SU-DHL-6 (cell line): ENCODE measurements around the gene APOC4.

Experiments used
- H2AFZ ChIP-seq: fragments of 200-600 bp; sonication (generic); 2 replicates; pipeline ENCODE4 v1.6.1; 2014; ENCODE audit warnings: low read depth, mild to moderate bottlenecking, moderate library complexity, mixed read lengths, antibody characterized with exemption, low read length; ENCODE audit not compliant: severe bottlenecking
- H3F3A ChIP-seq: fragments of 200-600 bp; shearing (Covaris generic); 2 replicates; pipeline ENCODE4 v1.6.0; 2016; ENCODE audit warnings: antibody characterized with exemption, mild to moderate bottlenecking; ENCODE audit not compliant: insufficient read depth
- H3K27ac ChIP-seq: fragments of 200-600 bp; sonication (generic); 2 replicates; pipeline ENCODE4 v1.5.1; 2016; ENCODE audit warnings: low read depth, mild to moderate bottlenecking, low read length, moderate library complexity, mixed read lengths
- H3K27me3 ChIP-seq: fragments of 200-600 bp; sonication (generic), shearing (Covaris generic); 2 replicates; pipeline ENCODE4 v1.6.0; 2014; ENCODE audit warnings: mild to moderate bottlenecking, low read length
- H3K36me3 ChIP-seq: fragments of 200-600 bp; sonication (generic); 2 replicates; pipeline ENCODE4 v1.6.1; 2014; ENCODE audit warnings: mild to moderate bottlenecking, low read length, mixed read lengths
- H3K4me2 ChIP-seq: fragments of 300-600, 200-600 bp; shearing (Covaris generic), sonication (generic); 2 replicates; pipeline ENCODE4 v1.6.0; 2014; ENCODE audit warnings: low read length, low read depth, mild to moderate bottlenecking; ENCODE audit not compliant: poor library complexity, severe bottlenecking
- H3K4me3 ChIP-seq: fragments of 200-600 bp; sonication (generic); 2 replicates; pipeline ENCODE4 v1.5.1; 2014; ENCODE audit warnings: antibody characterized with exemption, low read length, mild to moderate bottlenecking, mixed read lengths; ENCODE audit not compliant: insufficient read depth, poor library complexity, severe bottlenecking
- H3K79me2 ChIP-seq: fragments of 200-600 bp; sonication (generic); 2 replicates; pipeline ENCODE4 v1.6.1; 2014; ENCODE audit warnings: mild to moderate bottlenecking, low read length, moderate library complexity; ENCODE audit not compliant: insufficient read depth
- H3K9ac ChIP-seq: fragments of 200-600 bp; sonication (generic); 2 replicates; pipeline ENCODE4 v1.7.0; 2014; ENCODE audit warnings: mild to moderate bottlenecking, low read length
- H3K9me2 ChIP-seq: fragments of 200-600 bp; sonication (generic); replicated peaks from 2 replicates; pipeline ENCODE4 v1.6.1; 2014; ENCODE audit warnings: low read length; ENCODE audit not compliant: insufficient read depth
- H3K9me3 ChIP-seq: fragments of 200-600 bp; sonication (generic); 2 replicates; pipeline ENCODE4 v1.6.1; 2014; ENCODE audit warnings: low read length, mixed read lengths; ENCODE audit not compliant: insufficient read depth
- H4K20me1 ChIP-seq: fragments of 200-600 bp; sonication (generic); 2 replicates; pipeline ENCODE4 v1.6.1; 2014; ENCODE audit warnings: low read depth, mild to moderate bottlenecking, antibody characterized with exemption, low read length, moderate library complexity, mixed read lengths
- CTCF ChIP-seq: fragments of 200-600 bp; sonication (generic); IDR thresholded peaks from one replicate; pipeline ENCODE4 v1.5.1; 2017; ENCODE audit warnings: antibody characterized with exemption, mild to moderate bottlenecking, low read length, moderate library complexity; ENCODE audit not compliant: insufficient read depth, poor library complexity, severe bottlenecking
- EZH2phosphoT487 ChIP-seq: fragments of 200-600 bp; sonication (generic), shearing (Covaris generic); conservative IDR thresholded peaks from 2 replicates; pipeline ENCODE4 v1.6.1; 2018; ENCODE audit warnings: mild to moderate bottlenecking, antibody characterized with exemption, low read length, moderate library complexity, mixed read lengths

APOC4 gene

GRCh38 chr19:44987148-44987675 is 45.2 kb downstream of the APOC4 start:
- H2AFZ ChIP-seq: no peak overlapping the region
- no peaks in the 10 kb centered on the region for H3K27me3 ChIP-seq
- H4K20me1 ChIP-seq: no peaks in the 10 kb centered on the region
- no peak overlapping the region for H3K9ac ChIP-seq
- no peak for TF ChIP-seq CTCF
- TF ChIP-seq EZH2phosphoT487: no peak
- H3K4me2 ChIP-seq: no peak overlapping the region
- H3K9me2 ChIP-seq: no peaks in the 10 kb centered on the region
- no peaks in the 10 kb centered on the region for H3K36me3 ChIP-seq
- no peak overlapping the region for H3K4me3 ChIP-seq
- H3F3A ChIP-seq: no peaks in the 10 kb centered on the region
- no peaks in the 10 kb centered on the region for H3K79me2 ChIP-seq
- H3K9me3 ChIP-seq: no peaks in the 10 kb centered on the region
- H3K27ac ChIP-seq: no peak overlapping the region

- no peak overlapping the region for H3K9ac ChIP-seq
- H4K20me1 ChIP-seq: no peaks in the 10 kb centered on the region
- H3K4me3 ChIP-seq: no peak overlapping the region
- no peak overlapping the region for H3K27ac ChIP-seq
- H3K27me3 ChIP-seq: no peaks in the 10 kb centered on the region
- H3K9me2 ChIP-seq: no peaks in the 10 kb centered on the region
- H3K36me3 ChIP-seq: no peaks in the 10 kb centered on the region
- no peak overlapping the region for H2AFZ ChIP-seq
- TF ChIP-seq EZH2phosphoT487: no peak
- no peak for TF ChIP-seq CTCF
- no peaks in the 10 kb centered on the region for H3K9me3 ChIP-seq
- H3K79me2 ChIP-seq: no peaks in the 10 kb centered on the region
- H3F3A ChIP-seq: no peaks in the 10 kb centered on the region
- H3K4me2 ChIP-seq: no peak overlapping the region
Observed at GRCh38 chr19:44988273-44988672, 46.2 kb downstream of the APOC4 start.

GRCh38 chr19:44988896-44989556 is 47.0 kb downstream of the APOC4 start:
- H2AFZ ChIP-seq: no peak overlapping the region

More at GRCh38 chr19:44988896-44989556, 47.0 kb downstream of the APOC4 start:
- Histone ChIP-seq H3K4me2 (no peak overlapping the region), H3K79me2 (no peaks in the 10 kb centered on the region), H3K9ac (no peak overlapping the region), H3K36me3 (no peaks in the 10 kb centered on the region), H3K4me3 (no peak overlapping the region), H3K9me3 (no peaks in the 10 kb centered on the region), H4K20me1 (no peaks in the 10 kb centered on the region), H3K27ac (peak overlapping the region; percentile 34), H3F3A (no peaks in the 10 kb centered on the region), H3K9me2 (no peaks in the 10 kb centered on the region), H3K27me3 (no peaks in the 10 kb centered on the region)
- TF ChIP-seq CTCF (peak; percentile 66), EZH2phosphoT487 (no peak)
